ENCODE data around the gene ODR4.

GRCh38 chr1:186443638-186444037, 68.0 kb downstream of the ODR4 start:
- no peak for TF ChIP-seq POLR2A (IDR thresholded peaks at IDR 0.05)
- TF ChIP-seq EP300 (IDR thresholded peaks at IDR 0.05): no peak
